Esophagus squamous epithelium (tissue), 5 donors: ENCODE measurements around the gene GORASP1. TPM values are rescaled to one million over a fixed set of nuclear protein-coding genes. Genes with fewer than 3 reads are reported as not detected.

ENCODE experiments used
- DNase-seq: peaks from one replicate; lab custom pipeline; 2025; lab: John Stamatoyannopoulos, UW
- H3K27ac ChIP-seq, 4 donors: fragments of 200-600 bp; sonication (generic); one replicate each; pipeline ENCODE4 v1.5.1; 2016 to 2019; ENCODE audit warnings: mild to moderate bottlenecking in 1 of 4
- H3K27me3 ChIP-seq, 4 donors: fragments of 200-600 bp; sonication (generic); 1 replicate in 3 of 4; 2 replicates in 1 of 4; pipeline versions ENCODE4 v1.5.1 to v1.6.0; 2017 to 2021; ENCODE audit warnings: antibody characterized with exemption in 1 of 4
- H3K36me3 ChIP-seq, 3 donors: fragments of 200-600 bp; sonication (generic); one replicate each; pipeline ENCODE4 v1.5.1; 2016 to 2019
- H3K4me1 ChIP-seq, 3 donors: fragments of 200-600 bp; sonication (generic); one replicate each; pipeline ENCODE4 v1.5.1; 2017 to 2019
- H3K4me3 ChIP-seq, 4 donors: fragments of 200-600 bp; sonication (generic); 1 replicate in 3 of 4; 2 replicates in 1 of 4; pipeline ENCODE4 v1.5.1; 2016 to 2019; ENCODE audit warnings: mild to moderate bottlenecking in 2 of 4, moderate library complexity in 1 of 4
- H3K9me3 ChIP-seq, 3 donors: fragments of 200-600 bp; sonication (generic); one replicate each; pipeline ENCODE4 v1.5.1; 2016 to 2019
- CTCF ChIP-seq, 6 experiments: fragments of 450-650 bp in 4 of 6; fragments of 200-600 bp in 2 of 6; sonication (generic) in 2 of 6; IDR thresholded peaks; one replicate each; pipeline ENCODE4 v1.5.1; 2016 to 2019; ENCODE audit warnings: antibody characterized with exemption in 6 of 6, mild to moderate bottlenecking in 4 of 6, moderate library complexity in 4 of 6
- POLR2A ChIP-seq, 4 donors: fragments of 450-650 bp; IDR thresholded peaks; one replicate each; pipeline ENCODE4 v1.6.1; 2017; ENCODE audit warnings: antibody characterized with exemption in 4 of 4, mild to moderate bottlenecking in 4 of 4, moderate library complexity in 3 of 4
- WGBS, 2 donors: methylation state at CpG; one replicate each; pipeline ENCODE4 v1.1.5; 2018; 5-methylcytosine and 5-hydroxymethylcytosine counted together
- intact Hi-C: fragments of 100-400 bp; cut with DNase I; formaldehyde crosslinking; loops from one replicate; pipeline ENCODE4 v1.15.0; 2022
- total RNA-seq, 4 donors: library from RNA; depleted of rRNA; stranded (reverse); fragments of >200 nt; gene quantifications; one replicate each; pipeline ENCODE4 v1.1.0, GENCODE V29; 2016
- donor health status: DM: yes; HTN: yes; CAD: no.

Gene GORASP1
- total RNA-seq, 4 donors from 2014 or later = 26.4 to 102 (median 43.8) TPM

DNA sequence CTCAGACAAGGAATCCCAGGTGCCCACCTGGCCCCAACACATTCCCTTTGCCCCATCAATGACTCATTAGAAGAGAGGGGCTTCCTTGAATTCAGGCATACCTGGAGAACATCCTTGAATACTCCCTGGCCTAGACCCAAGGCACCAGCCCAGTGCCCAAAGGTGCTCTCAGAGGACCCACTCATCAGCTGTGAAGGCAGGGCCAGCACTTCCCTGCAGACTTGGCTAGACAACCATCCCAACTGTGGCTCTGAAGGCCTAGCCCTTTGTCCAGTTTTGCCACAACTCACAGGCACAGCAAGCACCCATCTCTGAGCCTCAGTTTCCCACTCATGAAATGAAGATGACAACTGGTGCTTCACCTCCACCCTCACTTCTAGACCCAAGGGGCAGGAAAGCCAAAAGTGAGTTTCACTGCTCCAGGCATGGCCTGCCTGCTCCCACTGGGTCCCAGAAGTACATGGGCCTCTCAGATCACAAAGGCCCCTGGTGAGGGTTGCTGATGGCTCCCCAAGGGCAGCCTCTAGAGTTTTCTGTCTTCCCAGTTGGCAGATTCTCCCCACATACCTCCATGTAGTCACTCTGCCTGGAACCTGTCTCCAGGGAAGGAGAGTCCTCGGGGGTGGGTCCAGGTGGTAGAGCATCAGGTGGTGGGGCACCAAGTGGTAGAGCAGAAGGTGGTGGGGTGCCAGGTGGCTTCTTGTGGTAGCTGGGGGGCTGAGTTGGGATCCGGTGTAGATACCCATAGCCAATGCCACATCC lies 7.5 kb downstream of the GORASP1 start:
- WGBS, 2 donors = no CpG with 5 or more reads among the region's 2 CpGs
- no peak for DNase-seq
- H3K4me1 ChIP-seq = peaks cover 8 to 40% (median 14%) of the 10 kb centered on the region in 3 donors
- intact Hi-C loops = loop anchor here (10.0 kb wide), 1 partner anchor 185 kb away; the partner anchor contains the start of gene CX3CR1
- TF ChIP-seq POLR2A (IDR thresholded peaks at IDR 0.05) = no peak
- no peak for TF ChIP-seq CTCF (IDR thresholded peaks at IDR 0.05)
- no peak overlapping the region for H3K4me3 ChIP-seq
- no peaks in the 10 kb centered on the region for H3K9me3 ChIP-seq
- H3K27me3 ChIP-seq = no peaks in the 10 kb centered on the region
- no peak overlapping the region for H3K27ac ChIP-seq
- peaks cover 29 to 68% (median 30%) of the 10 kb centered on the region in 3 donors for H3K36me3 ChIP-seq

GRCh38 chr3:39099242-39099641 lies 8.2 kb downstream of the GORASP1 start:
- no peak for DNase-seq
- H3K36me3 ChIP-seq = peaks cover 29 to 75% (median 35%) of the 10 kb centered on the region in 3 donors
- H3K4me1 ChIP-seq = peaks cover 3 to 33% (median 8%) of the 10 kb centered on the region in 3 donors
- no peaks in the 10 kb centered on the region for H3K9me3 ChIP-seq
- intact Hi-C loops = no loop called here
- WGBS, 2 donors = 100% methylated on average over 1 of the region's 1 CpG; no CpG with 5 or more reads in 1 of the 2 donors
- H3K27me3 ChIP-seq = no peaks in the 10 kb centered on the region
- no peak overlapping the region for H3K4me3 ChIP-seq
- no peak overlapping the region for H3K27ac ChIP-seq
- TF ChIP-seq POLR2A (IDR thresholded peaks at IDR 0.05) = no peak
- no peak for TF ChIP-seq CTCF (IDR thresholded peaks at IDR 0.05)

DNA sequence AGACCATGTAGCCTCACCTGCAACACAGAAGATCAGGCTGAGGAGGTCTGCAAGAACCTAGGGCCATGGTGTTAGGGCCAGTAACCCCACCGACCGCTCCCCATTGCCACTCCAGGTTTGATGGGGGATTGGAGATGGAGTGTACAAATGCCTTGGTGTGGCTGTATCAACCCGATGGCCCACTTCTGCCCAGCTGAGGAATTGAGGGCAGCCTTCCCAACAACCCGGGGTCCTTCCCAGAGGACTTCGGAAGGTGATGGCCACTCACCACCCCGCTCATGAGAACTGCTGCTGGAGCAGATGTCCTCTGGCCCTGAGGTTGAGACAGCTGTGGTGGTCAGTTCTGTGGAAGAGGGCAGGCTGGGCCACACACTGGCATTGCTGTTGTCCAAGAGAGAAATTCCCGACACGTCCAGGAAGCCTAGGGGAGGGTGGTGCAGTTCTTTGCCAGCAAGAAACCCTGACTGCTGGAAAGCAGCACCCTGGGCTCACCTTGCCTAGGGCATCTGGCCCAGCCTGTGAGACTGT lies 8.9 kb downstream of the GORASP1 start:
- DNase-seq = no peak
- Histone ChIP-seq H3K36me3 (peaks cover 29 to 82% (median 41%) of the 10 kb centered on the region in 3 donors), H3K27me3 (no peaks in the 10 kb centered on the region), H3K4me3 (no peak overlapping the region), H3K27ac (no peak overlapping the region), H3K9me3 (no peaks in the 10 kb centered on the region), H3K4me1 (peaks cover 0 to 26% (median 8%) of the 10 kb centered on the region in 3 donors)
- intact Hi-C loops = no loop called here
- 90 to 92% methylated on average over 4 to 6 of the region's 8 CpGs for WGBS, 2 donors
- TF ChIP-seq CTCF (IDR thresholded peaks at IDR 0.05) = no peak
- no peak for TF ChIP-seq POLR2A (IDR thresholded peaks at IDR 0.05)

DNA sequence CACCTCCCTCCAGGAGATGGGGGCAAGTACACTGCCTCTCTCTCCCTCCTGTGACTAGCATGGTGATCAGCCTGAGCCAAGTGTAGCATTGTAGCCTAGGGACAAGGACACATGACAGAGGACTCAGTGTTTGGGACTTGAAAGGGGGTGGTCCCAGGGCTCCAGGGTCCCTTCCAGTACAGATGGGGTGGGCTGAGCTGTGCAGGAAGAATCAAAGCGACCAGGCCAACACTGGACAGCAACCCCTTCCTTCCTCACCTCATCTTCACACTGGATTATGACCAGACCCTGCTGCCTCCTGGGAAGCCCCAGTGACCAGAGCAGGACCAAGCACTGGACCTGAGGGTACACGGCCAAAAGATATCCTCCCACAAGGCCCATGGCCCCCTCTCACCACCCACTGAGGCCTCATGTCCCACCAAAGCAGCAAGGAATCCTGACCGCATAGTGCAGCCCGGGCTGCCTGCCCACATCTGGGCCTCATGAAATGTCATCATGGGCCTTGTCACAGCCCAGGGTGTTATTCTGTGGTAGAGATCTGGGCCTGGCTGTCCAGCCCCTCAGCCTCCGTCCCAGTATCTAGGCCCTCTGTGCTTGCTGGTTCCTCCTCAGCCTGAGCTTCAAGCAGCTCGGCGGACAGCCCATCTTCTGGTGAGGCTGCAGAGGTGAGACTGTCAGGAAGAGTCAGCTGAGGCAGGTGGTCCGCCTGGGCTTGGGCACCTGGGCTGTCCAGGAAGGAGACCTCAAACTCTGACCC lies 9.5 kb downstream of the GORASP1 start:
- Histone ChIP-seq H3K9me3 (no peaks in the 10 kb centered on the region), H3K4me3 (no peak overlapping the region), H3K4me1 (peaks cover 0 to 20% (median 8%) of the 10 kb centered on the region in 3 donors), H3K27me3 (no peaks in the 10 kb centered on the region), H3K36me3 (peaks cover 29 to 84% (median 47%) of the 10 kb centered on the region in 3 donors), H3K27ac (no peak overlapping the region)
- TF ChIP-seq POLR2A (IDR thresholded peaks at IDR 0.05) (no peak), CTCF (IDR thresholded peaks at IDR 0.05) (no peak)
- WGBS, 2 donors = 72 to 90% methylated on average over 2 to 5 of the region's 8 CpGs
- no peak for DNase-seq
- intact Hi-C loops = no loop called here
